HG03460 (cell line): ENCODE measurements around the gene AGO3.

Experiments used
- ATAC-seq: cut with Tn5 transposase; IDR thresholded peaks from one replicate; pipeline ENCODE4 v1.9.1; 2021; ENCODE audit not compliant: unreplicated experiment

AGO3 gene

DNA sequence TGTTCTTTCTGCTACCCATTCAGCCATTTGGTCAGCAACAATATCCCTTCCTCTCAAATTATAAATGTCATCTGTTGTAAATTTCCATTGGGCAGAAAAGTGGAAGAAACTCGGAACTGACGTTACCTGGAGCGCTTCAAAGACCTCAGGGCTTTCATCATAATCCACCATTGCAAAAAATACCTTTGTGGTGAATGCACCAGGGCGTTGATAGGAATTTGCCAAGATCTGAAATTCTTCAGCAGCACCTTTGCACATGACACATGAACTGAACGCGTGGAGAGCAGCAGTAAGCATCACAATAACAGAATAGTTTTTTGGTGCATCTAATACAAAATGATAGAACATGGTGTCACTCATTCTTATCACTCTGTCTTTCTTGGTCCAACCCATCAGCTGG is 149.9 kb downstream of the AGO3 start:
- ATAC-seq = no peak

DNA sequence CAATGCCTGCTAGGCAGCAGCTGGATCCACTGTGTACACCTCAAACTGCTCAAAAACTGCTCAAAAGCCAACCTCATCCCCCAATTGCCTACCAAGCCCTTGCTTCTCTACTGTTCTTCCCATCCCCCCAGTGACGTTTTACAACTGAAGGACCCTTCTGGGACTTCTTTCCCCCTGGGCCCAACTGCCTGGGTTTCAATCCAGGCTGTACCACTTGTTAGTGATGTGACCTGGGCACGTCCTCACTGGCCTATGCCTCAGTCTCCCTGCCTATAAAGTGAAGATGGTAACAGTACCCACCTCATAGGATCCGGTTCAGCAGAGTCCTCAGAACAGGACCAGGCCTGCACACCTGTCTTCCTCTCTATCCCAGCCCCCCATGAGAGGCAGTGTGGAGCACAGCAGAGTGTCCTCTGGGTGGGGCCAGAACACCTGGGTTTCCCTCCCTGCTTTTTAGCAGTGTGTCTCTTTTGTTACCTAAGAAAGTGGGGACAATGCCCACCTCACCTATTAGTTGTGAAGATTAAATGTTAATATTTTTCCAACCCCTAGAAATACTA is 151.1 kb downstream of the AGO3 start:
- no peak for ATAC-seq

DNA sequence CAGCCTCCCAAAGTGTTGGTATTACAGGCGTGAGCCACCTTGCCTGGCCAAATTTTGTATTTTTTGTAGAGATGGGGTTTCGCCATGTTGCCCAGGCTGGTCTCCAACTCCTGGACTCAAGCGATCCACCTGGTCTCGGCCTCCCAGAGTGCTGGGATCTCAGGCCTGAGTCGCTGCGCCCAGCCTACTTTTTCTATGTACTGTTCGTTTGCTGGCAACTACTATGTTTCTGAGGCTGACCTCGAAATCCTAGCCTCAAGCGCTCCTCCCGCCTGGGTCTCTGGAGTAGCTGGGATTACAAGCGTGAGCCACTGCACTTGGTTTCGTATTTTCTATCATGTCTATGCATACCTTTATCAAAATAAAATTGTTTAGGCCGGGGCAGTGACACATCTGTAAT is 152.3 kb downstream of the AGO3 start:
- no peak for ATAC-seq

DNA sequence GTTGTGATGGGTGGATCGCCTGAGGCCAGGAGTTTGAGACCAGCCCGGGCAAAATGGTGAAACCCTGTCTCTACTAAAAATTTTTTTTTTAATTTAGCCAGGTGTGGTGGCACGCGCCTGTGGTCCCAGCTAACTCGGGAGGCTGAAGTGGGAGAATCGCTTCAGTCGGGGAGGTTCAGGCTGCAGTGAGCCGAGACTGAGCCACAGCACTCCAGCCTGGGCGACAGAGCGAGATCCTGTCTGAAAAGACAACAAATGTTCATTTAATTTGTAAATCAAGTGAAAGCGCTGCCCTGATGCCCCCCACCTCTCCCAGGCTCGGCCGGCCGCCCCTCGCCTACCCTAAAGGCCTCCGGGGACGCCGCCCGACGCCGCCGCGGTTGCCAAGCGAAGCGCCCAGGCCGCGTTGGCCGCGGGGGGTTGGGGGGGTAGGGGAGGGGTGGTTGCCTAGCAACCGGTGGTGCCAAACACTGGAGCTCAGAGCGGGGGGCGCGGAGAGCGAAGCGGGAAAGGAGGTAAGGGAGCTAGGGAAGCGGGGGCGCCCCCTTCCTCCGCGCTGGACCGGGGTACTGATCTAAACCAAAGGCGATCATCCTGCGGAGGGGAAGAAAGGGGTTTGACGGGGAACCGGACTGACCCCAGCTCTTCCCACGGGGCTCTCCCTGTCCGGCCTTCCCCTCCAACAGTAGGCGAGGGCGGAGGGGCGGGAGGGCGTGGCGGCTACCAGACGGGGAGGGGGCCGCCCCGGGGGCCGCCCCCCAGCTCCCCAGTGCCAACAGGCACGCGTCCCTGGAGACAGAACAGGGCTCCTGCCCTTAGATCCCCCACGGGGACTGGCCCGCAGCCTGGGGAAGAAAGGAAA is 153.0 kb downstream of the AGO3 start, which contains the start of gene TEKT2:
TSS of gene TEKT2 (plus strand) at position 460 of the 862 bp plus-strand sequence. CDS start 828 bp downstream, outside the sequence.
- no peak for ATAC-seq

DNA sequence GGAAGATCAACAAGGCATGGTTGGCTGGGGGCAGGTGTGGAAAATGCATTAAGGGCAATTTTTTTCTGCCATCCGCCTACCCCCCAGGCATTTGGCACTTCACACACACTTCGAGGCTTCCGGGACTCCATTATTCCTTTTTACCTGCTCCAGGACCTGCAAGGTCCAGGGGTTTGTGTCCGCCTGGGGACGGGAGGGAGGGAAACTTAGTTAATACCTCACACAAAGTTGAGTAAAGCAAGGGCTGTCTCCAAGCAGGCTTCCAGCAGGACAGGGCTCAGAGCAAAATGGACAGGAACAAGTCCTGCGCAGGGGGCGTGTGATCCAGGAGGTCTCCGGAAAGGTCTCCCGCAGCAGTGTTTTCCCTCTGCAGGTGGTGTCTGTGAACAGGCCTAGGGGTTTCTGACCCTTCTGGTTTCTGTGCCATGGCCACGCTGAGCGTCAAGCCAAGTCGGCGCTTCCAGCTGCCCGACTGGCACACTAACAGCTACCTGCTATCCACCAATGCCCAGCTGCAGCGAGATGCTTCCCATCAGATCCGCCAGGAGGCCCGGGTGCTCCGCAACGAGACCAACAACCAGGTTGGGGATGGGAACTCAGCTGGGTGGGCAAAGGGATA is 153.7 kb downstream of the AGO3 start:
- ATAC-seq = no peak

DNA sequence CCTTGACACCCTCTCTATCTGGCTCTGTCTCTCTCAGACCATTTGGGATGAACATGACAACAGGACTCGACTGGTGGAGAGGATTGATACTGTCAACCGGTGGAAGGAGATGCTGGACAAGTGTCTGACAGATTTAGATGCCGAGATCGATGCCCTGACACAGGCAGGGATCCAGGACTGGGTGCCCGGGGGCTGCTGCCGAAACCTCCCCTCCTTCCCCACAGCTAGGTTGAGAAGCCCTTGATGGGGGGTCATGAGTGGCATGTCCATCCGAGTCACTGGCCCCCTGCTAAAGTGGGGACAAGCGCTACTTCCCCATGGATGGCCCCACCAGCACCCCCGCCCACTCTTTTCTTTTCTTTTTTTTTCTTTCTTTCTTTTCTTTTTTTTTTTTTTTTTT is 154.2 kb downstream of the AGO3 start:
- ATAC-seq = no peak

DNA sequence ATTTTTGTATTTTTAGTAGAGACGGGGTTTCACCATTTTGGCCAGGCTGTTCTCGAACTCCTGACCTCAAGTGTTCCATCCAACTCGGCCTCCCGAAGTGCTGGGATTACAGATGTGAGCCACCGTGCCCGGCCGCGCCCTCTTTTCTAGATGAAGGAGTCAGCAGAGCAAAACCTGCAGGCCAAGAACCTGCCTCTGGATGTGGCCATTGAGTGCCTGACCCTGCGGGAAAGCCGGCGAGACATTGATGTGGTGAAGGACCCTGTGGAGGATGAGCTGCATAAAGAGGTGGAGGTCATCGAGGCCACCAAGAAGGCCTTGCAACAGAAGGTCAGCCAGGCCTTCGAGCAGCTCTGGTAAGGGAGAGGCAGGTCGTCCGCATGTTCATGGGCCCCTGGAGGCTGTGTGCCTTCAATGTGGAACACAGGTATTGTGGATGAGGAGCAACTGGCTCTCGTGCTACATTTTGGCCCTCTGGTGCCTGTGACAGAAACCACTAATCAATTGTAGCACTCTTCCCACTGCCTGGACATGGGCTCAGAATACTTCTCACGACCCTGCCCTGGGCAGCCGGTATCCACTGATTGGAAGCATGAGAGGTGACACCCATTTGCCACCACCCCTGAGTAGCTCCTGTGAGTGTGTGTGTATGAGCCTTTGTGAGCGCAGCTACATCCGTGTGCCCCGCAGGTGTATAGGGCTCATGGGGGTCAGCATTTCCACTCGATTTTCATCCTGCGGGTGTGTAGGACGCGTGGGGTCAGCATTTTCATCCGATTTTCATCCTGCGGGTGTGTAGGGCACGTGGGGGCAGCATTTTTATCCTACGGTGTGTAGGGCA is 155.0 kb downstream of the AGO3 start:
- ATAC-seq = no peak

DNA sequence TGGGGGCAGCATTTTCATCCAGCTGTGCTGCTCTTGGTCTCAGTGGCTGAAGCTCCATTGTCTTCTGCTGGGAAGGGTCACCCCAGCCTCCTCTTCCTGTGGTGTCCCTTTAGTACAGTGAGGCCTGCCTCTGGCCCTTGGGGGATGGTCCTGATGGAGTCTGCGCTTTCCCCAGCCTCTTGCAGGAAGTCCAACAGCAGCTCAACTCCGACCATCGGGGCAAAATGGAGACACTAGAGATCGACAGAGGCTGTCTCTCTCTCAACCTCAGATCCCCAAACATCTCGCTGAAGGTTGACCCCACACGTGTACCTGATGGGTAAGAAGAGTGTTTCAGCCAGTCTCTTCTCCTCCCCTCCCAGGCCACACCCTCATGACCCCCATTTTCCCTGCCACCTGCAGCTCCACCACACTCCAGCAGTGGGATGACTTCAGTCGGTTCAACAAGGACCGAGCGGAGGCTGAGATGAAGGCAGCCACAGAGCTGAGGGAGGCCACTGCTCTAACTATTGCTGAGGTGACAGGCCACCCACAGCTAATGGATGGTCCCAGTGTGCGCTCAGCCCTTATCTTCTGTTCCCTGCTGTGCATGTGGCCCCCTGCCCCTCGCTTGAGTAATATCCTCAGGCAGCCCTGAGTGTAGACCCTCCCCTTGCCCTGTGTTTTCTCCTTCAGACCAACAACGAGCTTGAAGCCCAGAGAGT is 155.8 kb downstream of the AGO3 start:
- no peak for ATAC-seq

DNA sequence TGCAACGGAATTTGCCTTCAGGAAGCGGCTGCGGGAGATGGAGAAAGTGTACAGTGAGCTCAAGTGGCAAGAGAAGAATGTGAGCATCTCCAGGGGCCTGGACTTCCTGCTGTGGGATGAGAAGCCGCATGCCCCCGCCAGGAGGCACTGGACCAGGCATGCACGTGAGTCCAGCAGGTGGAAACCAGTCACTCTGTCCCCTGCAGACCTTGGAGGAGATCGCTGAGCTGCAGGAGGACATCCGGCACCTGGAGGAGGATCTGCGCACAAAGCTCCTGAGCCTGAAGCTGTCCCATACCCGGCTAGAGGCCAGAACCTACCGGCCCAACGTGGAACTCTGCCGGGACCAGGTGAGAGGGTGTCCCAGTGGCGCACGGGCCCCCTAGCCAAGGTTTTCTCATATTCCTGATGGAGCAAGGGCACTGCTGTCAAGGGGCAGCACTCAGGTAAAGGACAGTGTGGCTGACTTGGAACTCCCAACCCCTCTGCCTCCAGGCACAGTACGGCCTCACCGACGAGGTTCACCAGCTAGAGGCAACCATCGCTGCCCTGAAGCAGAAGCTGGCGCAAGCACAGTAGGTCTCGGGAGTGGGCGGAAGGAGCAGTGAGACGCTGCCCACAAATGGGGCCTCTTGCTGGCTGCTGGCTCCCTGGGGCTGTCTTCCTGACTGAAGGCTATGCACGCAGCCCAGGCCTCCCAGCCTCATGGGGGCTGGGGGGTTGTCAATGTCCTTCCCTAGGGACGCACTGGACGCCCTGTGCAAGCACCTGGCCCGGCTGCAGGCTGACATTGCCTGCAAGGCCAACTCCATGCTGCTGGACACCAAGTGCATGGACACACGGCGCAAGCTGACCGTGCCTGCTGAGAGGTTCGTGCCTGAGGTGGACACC is 156.6 kb downstream of the AGO3 start:
- no peak for ATAC-seq

DNA sequence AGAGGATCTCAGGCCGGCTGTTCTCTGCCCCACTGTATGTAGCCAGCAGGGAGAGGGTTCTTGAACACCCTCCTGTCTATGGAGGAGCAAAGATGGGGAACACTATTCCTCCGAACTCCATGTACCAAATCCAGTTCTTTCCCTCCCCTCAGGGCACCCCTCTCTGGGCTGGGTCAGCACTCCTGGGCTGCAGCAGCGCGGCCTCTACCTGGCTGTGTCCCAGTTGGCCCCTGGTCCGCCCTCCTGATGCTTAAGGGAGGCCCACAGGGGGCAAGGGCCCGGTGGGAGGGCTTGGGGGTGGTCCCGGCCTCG is 157.3 kb downstream of the AGO3 start:
- no peak for ATAC-seq

DNA sequence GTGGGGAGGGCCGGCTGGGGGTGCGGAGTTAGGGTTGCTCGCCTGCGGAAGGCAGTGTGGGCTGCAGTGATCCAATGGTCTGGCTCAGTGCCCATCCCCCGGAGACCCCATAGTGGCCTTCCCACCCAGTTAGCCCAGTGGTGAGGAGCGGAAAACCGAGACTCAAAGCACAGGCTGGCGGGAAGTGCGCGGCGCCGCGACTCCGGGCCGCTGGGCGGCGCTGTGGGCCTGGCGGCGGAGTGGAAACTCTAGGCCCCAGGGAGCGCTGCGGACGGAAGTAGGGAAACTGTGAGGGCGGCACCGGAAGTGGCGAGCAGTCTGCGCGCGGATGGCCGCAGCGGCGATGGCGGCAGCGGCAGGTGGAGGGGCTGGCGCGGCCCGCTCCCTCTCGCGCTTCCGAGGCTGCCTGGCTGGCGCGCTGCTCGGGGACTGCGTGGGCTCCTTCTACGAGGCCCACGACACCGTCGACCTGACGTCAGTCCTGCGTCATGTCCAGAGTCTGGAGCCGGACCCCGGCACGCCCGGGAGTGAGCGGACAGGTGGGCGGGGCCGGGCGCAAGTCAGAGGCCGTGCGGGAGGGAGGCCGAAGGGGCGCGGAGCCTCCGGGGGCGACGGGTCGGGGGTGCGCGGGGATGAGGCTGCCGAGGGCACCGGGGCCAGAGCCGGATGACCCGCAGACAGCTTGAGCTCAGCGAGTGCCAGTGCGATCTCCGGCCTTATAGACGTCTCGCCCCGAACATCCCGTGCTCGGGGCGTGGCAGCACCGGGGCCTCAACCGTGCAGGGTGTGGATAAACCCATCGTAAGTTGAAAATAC is 157.9 kb downstream of the AGO3 start, which contains the start of gene ADPRS:
TSS of gene ADPRS (plus strand) at position 316 of the 816 bp plus-strand sequence. CDS start at position 329, 13 bp downstream.
- peak; percentile 78 for ATAC-seq

DNA sequence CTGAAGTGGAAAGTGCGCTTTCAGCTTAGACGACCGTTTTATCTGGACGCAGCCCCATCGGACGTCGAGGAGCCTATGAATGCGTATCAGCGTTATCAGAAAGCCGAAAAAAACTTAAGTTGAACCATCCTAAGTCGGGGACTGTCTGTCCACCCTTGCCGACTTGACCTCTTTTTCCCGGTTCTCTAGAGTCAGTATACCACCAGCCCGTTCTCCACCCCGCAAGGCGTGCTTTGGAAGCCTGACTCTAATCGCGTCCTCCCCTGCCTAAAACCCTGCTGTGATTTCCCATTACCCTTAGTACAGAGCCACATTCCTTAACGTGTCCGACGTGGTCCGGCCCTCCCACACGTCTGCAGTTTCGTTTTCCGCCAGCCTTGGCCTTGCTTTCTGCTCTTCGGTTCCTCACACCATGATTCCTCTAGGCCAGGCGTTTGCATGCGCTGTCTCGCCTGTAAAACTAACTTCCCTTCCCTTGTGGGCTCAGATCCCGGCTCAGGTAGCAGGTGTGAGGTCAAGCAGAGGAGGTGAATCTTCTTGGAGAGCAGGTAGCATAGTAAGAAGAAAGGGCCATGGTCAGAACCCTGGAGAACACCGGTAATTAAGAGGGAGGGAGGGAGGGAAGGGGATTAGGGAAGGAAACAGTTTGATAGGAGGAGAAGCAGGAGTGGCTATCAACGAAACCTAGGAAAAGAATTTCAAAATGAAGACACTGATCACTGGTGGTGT is 158.7 kb downstream of the AGO3 start:
- ATAC-seq = no peak

DNA sequence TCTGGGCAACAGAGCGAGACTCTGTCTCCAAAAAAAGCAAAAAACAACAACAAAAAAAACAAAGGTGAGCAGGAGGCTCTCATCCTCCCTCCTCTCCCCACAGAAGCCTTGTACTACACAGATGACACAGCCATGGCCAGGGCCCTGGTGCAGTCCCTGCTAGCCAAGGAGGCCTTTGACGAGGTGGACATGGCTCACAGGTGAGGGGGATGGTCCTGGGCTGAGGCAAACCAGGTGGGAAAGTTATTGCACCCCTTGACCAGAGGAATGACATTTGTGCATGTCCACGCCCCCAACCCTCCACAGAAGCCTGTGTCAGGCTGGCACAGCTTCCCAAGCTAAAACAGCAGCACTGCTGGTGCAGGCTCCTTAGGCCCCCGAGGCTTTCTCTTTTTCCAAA is 160.2 kb downstream of the AGO3 start:
- ATAC-seq = no peak

DNA sequence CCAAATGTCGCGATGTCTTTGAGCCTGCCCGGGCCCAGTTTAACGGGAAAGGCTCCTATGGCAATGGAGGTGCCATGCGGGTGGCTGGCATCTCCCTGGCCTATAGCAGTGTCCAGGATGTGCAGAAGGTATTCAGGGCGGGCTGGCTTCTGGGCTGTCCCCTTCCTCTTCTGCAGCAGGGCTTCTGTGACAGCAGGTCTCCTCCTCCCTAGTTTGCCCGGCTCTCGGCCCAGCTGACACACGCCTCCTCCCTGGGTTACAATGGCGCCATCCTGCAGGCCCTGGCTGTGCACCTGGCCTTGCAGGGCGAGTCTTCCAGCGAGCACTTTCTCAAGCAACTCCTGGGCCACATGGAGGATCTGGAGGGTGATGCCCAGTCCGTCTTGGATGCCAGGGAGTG is 160.8 kb downstream of the AGO3 start:
- ATAC-seq = no peak

DNA sequence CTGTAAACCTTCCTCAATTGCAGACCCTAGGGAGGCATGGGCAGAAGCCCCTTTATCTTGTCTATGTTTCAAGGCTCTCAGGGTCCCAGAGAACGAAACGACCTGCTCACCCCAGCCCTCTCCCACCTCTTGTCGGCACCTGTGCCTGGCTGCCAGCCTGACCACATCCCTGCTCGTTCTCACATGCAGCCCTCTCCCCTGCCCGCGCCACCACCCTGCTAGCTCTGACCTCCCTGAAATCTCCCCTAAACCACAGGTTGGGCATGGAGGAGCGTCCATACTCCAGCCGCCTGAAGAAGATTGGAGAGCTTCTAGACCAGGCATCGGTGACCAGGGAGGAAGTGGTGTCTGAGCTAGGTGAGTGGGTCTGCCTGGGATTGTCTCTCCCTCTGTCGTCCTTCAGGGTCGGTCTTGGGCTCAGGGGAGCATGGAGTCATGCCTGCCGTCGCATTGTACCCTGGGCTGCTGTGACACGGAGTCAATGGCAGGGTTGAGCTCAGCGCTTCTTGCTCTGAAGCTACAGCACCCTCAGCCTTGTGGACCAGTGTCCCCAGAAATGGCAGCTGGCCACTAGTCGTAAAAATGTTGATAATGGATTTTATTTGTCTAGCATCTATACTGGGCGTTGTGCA is 161.4 kb downstream of the AGO3 start:
- no peak for ATAC-seq

DNA sequence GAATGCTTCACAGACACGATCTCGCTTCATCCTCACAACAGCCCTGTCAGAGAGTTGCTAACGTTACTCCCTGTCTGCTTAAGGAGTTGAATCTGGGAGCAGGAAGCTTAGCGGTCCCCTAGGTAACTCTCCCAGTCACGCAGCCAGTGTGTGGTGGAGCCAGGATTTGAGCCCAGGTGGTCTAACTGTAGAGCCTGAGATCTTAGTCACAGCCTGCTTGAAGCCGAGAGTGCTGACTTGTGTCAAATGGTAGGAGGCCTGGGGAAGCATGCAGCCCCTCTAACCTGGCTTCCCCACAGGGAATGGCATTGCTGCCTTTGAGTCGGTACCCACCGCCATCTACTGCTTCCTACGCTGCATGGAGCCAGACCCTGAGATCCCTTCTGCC is 161.9 kb downstream of the AGO3 start:
- ATAC-seq = no peak

DNA sequence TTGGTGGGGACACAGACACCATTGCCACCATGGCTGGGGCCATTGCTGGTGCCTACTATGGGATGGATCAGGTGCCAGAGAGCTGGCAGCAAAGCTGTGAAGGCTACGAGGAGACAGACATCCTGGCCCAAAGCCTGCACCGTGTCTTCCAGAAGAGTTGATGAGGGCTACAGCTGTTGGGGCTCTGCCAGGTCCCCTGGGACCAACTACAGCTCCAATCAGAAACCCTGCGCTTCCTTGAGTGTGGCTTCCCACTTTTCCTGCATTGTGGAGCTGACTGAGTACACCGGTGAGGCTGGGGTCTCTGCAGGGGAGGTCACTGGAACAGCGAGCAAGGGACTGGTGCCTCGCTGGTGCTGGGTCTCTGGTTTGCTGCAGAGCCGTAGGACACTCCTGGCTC is 162.3 kb downstream of the AGO3 start:
- no peak for ATAC-seq

DNA sequence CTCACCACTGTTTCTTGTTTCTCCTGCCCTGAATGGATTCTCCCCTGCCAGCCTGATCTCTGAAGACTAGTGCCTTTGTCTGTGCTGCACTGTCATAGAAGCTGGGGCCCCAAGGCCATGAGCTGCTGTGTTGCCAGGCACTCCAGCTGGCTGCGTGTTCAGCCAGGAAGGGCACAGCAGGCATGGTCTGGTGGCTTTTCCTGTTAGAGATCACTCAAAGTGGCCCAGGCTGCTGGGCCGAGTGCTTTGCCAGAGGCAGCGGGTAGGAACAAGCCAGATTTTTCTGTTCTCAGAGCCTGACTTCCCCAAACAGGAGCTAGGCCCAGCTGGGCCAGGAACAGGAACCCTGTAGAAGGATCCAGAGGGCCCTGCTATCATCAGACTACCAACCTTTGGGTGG is 163.0 kb downstream of the AGO3 start:
- ATAC-seq = no peak
